GM21381 (cell line): ENCODE measurements around the gene PHTF1.

ENCODE experiments used
- ATAC-seq: cut with Tn5 transposase; IDR thresholded peaks from one replicate; pipeline ENCODE4 v1.9.1; 2021; ENCODE audit warnings: mild to moderate bottlenecking, moderate library complexity; ENCODE audit not compliant: unreplicated experiment

PHTF1 gene

GRCh38 chr1:113670650-113671049, 88.6 kb downstream of the PHTF1 start:
- no peak for ATAC-seq

GRCh38 chr1:113669988-113670387, 89.3 kb downstream of the PHTF1 start:
- ATAC-seq: no peak

- no peak for ATAC-seq
Observed at GRCh38 chr1:113666126-113666525, 93.2 kb downstream of the PHTF1 start.

DNA sequence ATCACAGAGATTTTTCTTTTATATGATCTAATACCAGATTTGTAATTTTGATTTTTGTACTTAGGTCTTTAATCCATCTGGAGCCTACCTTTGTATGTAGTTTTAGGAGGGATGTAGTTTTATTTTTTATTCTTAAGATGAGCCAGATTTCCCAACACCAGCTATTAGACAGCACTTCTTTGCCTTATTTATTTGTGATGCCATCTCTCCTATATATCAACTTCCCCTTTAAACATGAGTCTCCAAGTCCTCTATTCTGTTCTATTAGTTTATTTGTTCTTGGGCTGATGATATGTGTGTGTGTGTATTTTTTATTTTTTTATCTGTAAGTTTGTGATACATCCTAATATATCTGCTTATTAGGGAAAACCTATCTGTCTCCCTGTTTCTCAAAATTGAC, 94.2 kb downstream of the PHTF1 start:
- ATAC-seq: no peak

DNA sequence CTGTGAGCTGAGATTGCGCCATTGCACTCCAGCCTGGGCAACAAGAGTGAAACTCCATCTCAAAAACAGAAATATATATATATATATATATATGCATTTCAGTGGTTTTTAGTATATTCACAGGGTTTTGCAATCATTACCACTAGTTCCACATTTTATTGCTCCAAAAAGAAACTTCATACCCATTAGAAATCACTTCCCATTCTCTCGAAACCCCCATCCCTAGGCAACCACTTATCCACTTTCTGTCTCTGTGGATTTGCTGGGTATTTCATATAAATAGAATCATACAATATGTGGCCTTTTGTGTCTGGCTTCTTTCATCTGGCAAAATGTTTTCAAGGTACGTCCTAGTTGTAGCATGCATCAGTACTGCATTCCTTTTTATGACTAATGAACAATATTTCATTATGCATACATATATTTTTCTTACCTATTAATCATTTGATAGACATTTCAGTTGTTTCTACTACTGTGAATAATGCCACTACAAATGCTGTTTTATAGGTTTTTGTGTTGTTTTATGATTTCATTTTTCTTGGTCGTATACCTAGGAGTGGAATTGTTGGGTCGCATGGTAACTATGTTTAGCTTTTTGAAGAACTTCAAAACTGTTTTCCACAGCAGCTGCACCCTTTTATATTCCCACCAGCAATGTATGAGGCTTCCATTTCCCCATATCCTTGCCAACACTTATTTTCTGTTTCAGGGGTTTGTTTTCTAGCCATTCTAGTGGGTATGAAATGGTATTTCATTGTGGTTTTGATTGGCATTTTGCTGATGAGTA, 95.9 kb downstream of the PHTF1 start:
- ATAC-seq: no peak

GRCh38 chr1:113662101-113662500, 97.2 kb downstream of the PHTF1 start:
- no peak for ATAC-seq

DNA sequence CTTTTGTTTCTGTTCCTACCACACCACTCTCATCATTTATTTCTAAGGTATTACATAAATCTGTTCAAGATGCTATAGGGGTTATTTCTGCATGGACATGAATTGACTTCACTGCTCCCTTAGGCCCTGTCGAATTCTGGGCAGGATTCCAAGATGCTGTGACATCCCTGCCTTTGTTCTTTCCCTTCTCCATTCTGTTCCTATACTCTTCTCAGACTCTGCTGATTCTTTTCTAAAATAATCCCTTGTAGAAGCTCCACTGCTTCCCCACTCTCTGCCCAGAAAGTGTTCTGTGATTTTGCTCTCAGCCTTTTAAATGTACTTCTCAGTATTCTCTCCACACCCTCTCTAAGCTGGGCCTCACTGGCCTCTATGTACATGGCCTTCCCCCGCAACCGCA, 99.2 kb downstream of the PHTF1 start:
- no peak for ATAC-seq

DNA sequence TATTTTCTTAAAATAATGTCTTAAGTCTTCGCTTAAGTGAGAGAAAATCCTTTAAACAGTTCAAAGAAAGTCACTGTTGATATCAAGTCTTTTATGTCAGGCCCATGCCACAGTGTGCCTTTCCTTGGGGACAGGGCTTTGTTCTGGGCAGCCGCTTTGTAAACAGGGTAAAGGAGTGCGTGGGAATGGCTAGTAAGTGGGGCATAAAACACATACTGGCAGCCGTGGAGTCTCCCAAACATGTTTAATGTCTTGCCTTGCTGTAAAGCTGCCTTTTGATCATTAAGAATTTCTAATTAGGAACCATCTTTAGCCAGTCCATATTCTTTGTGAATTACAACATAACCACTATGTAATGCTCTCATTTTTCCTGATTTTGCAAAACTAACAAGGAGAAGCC, 99.7 kb downstream of the PHTF1 start:
- no peak for ATAC-seq

GRCh38 chr1:113659035-113659434, 100.3 kb downstream of the PHTF1 start:
- ATAC-seq: no peak

GRCh38 chr1:113657556-113658063, 101.7 kb downstream of the PHTF1 start:
- no peak for ATAC-seq

- ATAC-seq: no peak
Observed at GRCh38 chr1:113657126-113657525, 102.2 kb downstream of the PHTF1 start.

DNA sequence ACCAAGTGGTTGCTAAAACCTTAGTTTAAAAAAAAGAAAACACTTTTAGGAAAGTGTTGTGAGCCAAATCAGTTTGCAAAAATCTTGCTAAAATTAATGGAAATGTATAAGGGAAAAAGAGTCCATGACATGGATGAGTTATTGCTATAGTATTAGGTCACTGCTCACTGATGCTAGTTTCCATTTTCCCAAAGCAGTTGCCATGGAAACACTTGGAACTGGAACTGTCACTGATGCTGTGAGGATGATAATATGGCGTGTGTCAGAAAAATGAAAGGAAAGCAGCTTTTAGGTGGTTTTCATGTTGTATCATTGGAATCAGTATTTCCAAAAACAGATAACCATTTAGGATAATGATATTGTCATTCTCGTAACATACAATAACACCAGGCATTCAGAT, 104.4 kb downstream of the PHTF1 start:
- ATAC-seq: no peak

DNA sequence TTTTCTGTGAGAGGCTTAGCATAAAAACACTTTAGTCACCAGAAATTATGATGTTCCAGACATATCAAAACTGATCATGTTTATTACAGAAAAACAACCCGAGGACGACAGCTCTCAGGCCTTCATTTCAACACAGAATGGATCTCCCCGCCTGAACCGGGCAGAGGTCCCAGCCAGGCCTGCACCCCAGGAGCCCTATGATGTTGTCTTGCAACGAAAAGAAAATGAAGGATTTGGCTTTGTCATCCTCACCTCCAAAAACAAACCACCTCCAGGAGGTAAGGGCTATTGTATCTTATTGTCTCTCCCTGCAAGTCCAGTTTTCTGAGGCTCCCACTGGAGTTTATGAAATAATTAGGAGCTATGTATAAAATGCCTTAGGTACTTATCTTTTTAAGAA, 105.5 kb downstream of the PHTF1 start:
- no peak for ATAC-seq

DNA sequence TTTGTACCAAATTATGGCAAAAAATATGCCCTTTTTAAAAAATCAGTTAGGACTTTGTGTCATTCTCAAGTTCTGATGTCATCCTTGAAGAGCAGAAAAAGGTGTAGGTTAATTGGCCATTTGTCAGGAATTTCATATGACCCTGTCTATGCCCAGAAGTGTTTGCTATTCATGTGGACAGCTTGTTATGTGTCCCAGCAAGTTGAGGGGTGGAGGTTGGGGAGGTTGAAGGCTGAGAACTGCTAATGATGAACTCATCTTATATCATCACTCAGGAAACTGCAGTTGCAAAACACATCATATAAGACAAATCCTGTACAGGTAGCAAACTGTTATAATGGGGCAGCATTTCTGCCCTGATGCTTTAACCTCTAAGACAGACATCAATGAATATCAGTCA, 106.5 kb downstream of the PHTF1 start:
- ATAC-seq: no peak

- ATAC-seq: no peak
Observed at GRCh38 chr1:113648478-113648877, 110.8 kb downstream of the PHTF1 start.

GRCh38 chr1:113647164-113647563, 112.1 kb downstream of the PHTF1 start:
- no peak for ATAC-seq
